MV-4-11 (cell line): ENCODE measurements around the gene KRTAP2-4.
"Not testable (repeated sequence)": the region's sequence is repeated elsewhere in the genome, so short reads cannot be mapped to it uniquely, and the experiment has no call there.

ENCODE experiments used
- DNase-seq: peaks from one replicate; lab custom pipeline; 2025; lab: John Stamatoyannopoulos, UW

Gene KRTAP2-4

DNA sequence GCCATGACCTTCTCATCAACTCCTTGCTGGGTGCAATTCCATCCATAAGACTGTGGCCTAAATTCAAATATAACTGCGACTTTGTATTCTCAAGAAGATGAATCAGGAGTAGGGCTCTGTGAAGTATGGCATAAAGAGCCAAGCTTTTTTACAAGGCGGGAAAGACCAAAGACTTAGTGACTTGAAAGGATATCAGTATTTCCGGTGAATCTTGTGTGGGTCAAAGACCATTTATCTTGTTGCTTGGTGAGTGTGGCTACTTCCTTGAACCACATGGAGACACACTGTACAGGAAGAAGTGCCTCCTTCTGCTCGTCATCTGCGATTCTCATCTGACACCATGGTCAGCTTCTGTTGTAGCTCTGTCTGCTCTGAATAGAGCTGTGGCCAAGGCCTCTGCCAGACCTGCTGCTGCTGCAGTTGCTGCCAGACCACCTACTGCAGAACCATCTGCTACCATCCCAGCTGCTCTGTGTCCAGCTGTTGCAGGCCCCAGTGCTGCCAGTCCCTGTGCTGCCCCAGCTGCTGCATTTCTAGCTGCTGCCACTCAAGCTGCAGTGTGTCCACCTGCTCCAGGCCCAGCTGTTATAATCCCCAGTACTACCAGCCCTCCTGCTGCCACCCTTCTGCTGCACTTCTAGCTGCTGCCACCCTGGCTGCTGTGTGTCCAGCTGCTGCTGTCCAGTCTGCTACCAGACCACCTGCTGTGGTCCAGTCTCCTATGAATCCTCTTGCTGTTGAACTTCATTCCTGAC, 6.1 kb upstream of the KRTAP2-4 start:
- DNase-seq, result no peak

- DNase-seq, result peak; percentile 69
These were observed 3.4 kb upstream of the KRTAP2-4 start for GRCh38 chr17:41069031-41069430.

DNA sequence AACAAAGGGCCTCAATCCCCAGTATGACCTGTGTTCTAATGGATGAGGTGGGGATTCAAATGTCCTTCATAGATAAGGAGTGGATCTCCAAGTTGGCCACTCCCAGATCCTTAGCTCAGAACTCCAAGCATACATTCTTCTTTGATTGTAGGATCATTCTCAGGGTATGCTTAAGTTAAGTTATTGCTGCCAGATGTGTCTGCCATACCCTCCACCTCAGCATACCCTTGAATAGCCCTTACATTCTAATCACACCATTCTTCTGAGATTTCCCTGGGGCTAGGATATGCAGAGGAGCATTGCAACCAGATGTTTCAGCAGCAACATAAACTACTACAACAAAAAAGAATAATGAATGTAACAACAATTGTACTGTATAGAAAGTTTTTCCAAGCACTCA, 1.6 kb upstream of the KRTAP2-4 start:
- DNase-seq, result no peak

DNA sequence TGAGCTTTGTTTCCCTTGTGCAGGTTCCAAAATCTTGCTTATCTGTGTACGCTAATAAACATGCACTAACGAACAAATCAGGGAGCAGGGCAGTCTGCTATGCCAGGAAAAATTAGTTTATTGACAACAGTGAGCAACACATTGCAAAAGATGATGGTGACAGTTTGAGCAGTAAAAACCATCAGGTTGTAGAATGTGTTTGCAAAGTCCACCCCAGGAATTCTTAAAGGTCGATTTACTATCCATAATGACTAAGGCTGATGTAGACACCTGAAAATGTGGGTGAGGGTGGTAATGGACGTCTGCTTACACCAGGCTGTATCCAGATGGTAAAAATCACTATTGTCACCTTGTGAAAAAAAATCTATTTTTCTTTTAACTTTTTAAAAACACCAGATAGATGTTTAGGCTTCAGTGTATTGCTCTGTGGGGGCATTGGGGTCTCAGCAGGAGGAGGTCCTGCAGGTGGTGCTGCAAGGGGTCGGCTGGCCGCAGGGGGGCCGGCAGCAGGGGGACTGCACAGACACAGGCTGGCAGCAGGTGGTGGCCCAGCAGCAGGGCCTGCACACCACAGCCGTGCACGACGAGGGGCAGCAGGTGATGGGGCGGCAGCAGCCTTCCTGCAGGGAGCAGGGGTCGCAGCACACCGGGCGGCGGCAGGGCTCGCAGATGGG, 526 bp downstream of the KRTAP2-4 start:
- not testable (repeated sequence) for DNase-seq

GRCh38 chr17:41064301-41064700, 1.4 kb downstream of the KRTAP2-4 start:
- no peak for DNase-seq

- DNase-seq, result no peak
These were observed 2.2 kb downstream of the KRTAP2-4 start for GRCh38 chr17:41063449-41063848.

- no peak for DNase-seq
These were observed 3.7 kb downstream of the KRTAP2-4 start for GRCh38 chr17:41061964-41062363.

- no peak for DNase-seq
These were observed 5.6 kb downstream of the KRTAP2-4 start, which contains the start of gene KRTAP2-3 for GRCh38 chr17:41060052-41060604. Gene KRTAP2-3 (minus strand): TSS chr17:41060114. CDS start chr17:41060050, 64 bp downstream.

DNA sequence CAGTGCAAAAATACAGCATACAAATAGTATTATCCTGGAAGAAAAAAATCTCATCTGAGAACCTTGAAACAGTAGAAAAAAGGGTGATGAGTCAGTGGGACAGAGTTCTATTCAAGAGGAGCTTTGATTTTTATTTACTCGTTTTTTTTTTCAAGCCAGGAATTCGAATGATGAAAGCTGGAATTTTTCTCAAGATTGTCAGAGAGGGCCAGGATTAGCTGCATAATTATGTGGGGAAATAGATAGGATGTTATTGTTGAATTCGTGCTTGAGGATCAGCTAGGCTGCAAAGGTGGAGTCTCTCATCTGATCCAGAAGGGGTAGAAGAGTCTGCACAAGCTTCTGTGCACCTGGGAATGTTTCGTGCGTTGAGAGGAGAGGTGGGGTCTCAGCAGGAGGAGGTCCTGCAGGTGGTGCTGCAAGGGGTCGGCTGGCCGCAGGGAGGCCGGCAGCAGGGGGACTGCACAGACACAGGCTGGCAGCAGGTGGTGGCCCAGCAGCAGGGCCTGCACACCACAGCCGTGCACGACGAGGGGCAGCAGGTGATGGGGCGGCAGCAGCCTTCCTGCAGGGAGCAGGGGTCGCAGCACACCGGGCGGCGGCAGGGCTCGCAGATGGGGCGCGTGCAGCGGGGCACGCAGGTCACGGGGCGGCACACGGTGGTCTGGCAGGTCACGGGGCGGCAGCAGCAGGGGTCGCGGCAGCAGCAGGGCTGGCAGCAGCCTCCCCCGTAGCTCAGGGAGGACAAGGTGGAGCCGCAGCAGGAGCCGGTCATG, 6.2 kb downstream of the KRTAP2-4 start:
- DNase-seq, result not testable (repeated sequence)

DNA sequence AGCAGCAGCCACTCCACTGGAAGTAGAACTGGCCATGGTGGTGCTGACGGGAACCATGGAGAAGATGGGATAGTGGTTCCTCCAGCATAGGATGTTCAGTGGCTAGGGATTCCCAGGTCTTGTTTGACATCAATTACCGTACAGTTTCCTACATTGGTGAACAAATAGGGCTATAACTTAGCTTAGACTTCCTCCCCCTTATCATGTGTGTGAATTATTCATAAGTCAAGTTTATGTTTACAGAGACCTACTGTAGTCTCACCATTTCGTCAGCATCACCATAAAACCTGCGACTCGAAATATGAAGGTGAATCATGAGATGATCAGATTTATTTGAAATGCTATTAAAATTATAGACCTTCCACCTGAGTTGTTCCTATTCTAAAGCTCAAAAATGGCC, 6.9 kb downstream of the KRTAP2-4 start:
- DNase-seq, result no peak

DNA sequence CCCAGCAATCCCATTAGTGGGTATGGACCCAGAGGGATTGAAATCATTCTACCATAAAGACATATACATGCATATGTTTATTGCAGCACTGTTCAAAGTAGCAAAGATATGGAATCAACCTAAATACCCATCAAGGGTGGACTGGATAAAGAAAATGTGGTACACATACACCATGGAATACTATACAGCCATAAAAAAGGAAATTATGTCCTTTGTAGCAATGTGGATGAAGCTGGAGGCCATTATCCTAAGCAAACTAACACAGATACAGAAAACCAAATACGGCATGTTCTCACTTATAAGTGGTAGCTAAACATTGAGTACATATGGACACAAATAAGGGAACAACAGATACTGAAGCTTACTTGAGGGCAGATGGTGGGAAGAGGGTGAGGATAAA, 8.1 kb downstream of the KRTAP2-4 start:
- DNase-seq, result no peak

- not testable (repeated sequence) for DNase-seq
These were observed 10.5 kb downstream of the KRTAP2-4 start, which contains the start of gene KRTAP2-2 for GRCh38 chr17:41055130-41055529. Gene KRTAP2-2 (minus strand): TSS chr17:41055230. CDS start chr17:41055211, 19 bp downstream.

GRCh38 chr17:41054556-41054955, 11.1 kb downstream of the KRTAP2-4 start:
- DNase-seq, result not testable (repeated sequence)

DNA sequence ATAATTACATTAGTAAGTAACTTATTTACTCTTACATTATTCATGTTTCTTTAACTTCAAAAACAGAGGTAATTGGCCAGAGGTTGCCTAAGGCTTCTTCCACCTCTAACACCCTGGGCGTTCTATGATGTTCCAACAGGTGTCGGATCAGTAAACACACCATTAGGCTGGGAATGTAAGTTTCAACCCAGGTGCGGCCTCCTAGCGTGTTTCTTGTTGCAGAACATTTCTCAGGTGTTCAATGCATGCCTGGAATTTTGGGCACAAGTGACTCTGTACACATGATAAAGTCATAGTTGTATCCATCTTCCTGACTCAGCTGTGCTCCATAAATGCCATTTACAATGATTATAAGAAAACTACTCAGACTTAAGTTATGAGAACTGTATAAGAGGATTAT, 11.7 kb downstream of the KRTAP2-4 start:
- no peak for DNase-seq

DNA sequence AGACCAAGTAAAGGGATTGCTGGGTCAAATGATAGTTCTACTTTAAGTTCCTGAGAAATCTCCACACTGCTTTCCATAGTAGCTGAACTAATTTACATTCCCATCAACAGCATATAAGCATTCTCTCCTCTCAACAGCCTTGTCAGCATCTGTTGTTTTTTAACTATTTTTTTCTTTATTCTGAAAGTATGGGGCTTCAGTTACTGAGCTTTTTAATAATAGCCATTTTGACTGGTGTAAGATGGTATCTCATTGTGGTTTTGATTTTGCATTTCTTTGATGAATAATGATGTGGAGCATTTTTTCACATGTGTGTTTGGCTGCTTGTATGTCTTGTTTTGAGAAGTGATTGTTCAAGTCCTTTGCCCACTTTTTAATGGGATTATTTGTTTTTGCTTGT, 13.1 kb downstream of the KRTAP2-4 start:
- no peak for DNase-seq

GRCh38 chr17:41049110-41049509, 16.6 kb downstream of the KRTAP2-4 start:
- peak; percentile 39 for DNase-seq

DNA sequence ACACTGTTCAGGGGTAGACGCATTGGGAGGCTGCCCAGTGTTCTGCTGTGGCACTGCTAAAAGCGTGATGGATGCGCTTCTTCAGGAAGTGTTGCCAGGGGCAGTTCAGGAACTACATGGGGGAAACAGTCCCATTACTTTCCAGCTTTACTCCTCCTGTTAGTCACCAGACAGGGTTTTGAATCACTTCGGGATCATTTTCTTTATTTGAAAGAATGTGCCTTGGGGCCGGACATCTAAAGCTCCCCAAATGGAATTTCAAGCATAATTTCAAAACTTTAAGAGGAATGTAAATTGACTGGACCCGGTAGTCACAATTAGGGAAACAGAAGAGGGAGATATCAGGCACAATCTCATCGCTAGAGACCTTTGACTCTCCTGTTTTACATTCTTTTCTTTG, 17.2 kb downstream of the KRTAP2-4 start:
- no peak for DNase-seq

- DNase-seq, result not testable (repeated sequence)
These were observed 18.8 kb downstream of the KRTAP2-4 start, which contains the start of gene KRTAP2-1 for GRCh38 chr17:41046735-41047465. Gene KRTAP2-1 (minus strand): TSS chr17:41047316. CDS start chr17:41047267, 49 bp downstream.

DNA sequence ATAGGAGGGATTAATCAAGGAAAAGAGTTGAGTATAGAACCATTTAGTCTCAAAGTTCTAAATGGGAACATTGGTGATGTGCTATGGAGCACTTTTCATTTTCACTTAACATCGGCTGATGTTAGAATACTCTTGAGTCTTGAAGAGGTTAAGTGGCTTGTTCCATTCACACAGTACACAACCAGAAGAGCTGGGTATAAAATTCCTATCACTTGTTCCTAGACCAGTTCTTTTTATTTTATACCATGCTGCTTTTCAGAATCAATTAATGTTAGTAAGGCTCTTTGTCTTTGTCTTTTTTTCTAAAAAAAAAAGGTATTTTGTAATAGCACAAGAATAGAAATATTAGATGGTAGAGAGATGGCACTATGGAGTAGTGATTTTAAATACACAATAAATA, 22.7 kb downstream of the KRTAP2-4 start:
- DNase-seq, result no peak

DNA sequence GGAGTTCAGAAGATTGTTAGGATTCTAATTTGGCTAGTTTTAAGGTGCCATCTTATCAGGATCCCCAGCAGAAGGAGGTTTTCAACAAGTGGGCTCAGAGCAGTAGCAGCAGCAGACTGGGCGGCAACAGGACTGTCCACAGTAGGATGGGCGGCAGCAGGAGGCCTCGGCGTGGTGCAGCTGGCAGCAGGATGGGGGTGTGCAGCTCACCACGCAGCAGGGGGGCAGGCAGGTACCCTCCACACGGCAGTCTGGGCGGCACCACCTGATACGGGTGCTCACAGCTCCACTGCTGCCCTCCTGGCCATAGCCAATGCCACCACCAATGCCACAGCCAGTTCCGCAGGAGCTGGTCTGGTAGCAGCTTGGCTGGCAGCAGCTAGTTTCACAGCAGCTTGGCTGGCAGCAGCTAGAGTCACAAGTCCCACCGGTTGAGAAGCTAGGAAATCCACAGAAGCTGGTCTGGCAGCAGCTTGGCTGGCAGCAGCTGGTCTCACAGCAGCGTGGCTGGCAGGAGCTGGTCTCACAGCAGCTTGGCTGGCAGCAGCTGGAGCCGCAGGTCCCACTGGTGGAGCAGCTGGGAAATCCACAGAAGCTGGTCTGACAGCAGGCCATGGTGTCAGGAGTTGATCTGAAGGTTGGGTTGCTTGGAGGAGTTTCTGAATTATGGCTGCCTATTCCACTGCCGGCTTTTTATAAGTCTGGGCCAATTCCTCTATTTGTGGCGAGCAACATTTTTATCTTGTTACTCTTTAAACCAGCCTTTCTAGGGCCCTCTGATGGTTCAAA, 24.7 kb downstream of the KRTAP2-4 start, which contains the start of gene KRTAP1-1:
TSS of gene KRTAP1-1 (minus strand) at position 668 of the 789 bp plus-strand sequence. CDS start at position 615, 53 bp downstream.
- not testable (repeated sequence) for DNase-seq
